ENCODE results near the gene G6PC1.
"Not testable (repeated sequence)": the region's sequence is repeated elsewhere in the genome, so short reads cannot be mapped to it uniquely, and the experiment has no call there.

G6PC1 gene

DNA sequence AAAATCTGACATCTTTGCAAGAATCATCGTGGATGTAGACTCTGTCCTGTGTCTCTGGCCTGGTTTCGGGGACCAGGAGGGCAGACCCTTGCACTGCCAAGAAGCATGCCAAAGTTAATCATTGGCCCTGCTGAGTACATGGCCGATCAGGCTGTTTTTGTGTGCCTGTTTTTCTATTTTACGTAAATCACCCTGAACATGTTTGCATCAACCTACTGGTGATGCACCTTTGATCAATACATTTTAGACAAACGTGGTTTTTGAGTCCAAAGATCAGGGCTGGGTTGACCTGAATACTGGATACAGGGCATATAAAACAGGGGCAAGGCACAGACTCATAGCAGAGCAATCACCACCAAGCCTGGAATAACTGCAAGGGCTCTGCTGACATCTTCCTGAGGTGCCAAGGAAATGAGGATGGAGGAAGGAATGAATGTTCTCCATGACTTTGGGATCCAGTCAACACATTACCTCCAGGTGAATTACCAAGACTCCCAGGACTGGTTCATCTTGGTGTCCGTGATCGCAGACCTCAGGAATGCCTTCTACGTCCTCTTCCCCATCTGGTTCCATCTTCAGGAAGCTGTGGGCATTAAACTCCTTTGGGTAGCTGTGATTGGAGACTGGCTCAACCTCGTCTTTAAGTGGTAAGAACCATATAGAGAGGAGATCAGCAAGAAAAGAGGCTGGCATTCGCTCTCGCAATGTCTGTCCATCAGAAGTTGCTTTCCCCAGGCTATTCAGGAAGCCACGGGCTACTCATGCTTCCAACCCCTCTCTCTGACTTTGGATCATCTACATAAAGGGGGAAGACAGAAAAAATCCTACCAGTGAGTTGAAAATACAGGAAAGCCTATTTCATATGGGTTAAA, at the start of gene G6PC1:
Gene G6PC1, plus strand, starts transcription at position 340 of the 872 bp plus-strand sequence. Its CDS starts 78 bp downstream, at position 418.
- Histone ChIP-seq H4K20me1 (ENCODE audit: control insufficient read depth, insufficient read depth, low read depth, low read length) (no peaks in the 10 kb centered on the region), H3K4me3 (ENCODE audit: low read length) (no peak within 1 kb of the TSS), H3F3A (ENCODE audit: control insufficient read depth, insufficient read depth) (no peaks in the 10 kb centered on the region), H3K79me2 (ENCODE audit: control insufficient read depth, low read length) (no peaks in the 10 kb centered on the region), H3K36me3 (ENCODE audit: control insufficient read depth, low read length) (no peaks in the 10 kb centered on the region), H3K27me3 (ENCODE audit: control insufficient read depth, low read length) (peaks cover 9% of the 10 kb centered on the region; the same call in 1 of the 2 replicates), H3K4me2 (ENCODE audit: low read length) (no peak within 1 kb of the TSS), H3K9me3 (ENCODE audit: control insufficient read depth, insufficient read depth, low read length) (no peaks in the 10 kb centered on the region), H3K9me2 (replicated peaks; ENCODE audit: control insufficient read depth, low read length) (no peaks in the 10 kb centered on the region), H3K4me1 (ENCODE audit: control insufficient read depth, low read length) (no peaks in the 10 kb centered on the region), H3K27ac (ENCODE audit: low read depth, low read length) (no peak within 1 kb of the TSS)
- TF ChIP-seq, protein P1, sequence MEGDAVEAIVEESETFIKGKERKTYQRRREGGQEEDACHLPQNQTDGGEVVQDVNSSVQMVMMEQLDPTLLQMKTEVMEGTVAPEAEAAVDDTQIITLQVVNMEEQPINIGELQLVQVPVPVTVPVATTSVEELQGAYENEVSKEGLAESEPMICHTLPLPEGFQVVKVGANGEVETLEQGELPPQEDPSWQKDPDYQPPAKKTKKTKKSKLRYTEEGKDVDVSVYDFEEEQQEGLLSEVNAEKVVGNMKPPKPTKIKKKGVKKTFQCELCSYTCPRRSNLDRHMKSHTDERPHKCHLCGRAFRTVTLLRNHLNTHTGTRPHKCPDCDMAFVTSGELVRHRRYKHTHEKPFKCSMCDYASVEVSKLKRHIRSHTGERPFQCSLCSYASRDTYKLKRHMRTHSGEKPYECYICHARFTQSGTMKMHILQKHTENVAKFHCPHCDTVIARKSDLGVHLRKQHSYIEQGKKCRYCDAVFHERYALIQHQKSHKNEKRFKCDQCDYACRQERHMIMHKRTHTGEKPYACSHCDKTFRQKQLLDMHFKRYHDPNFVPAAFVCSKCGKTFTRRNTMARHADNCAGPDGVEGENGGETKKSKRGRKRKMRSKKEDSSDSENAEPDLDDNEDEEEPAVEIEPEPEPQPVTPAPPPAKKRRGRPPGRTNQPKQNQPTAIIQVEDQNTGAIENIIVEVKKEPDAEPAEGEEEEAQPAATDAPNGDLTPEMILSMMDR (IDR thresholded peaks at IDR 0.05; ENCODE audit: low read depth, low read length, poor library complexity, severe bottlenecking), result no peak
- TF ChIP-seq EZH2phosphoT487 (IDR thresholded peaks at IDR 0.05; ENCODE audit: borderline replicate concordance, low read length), result no peak

DNA sequence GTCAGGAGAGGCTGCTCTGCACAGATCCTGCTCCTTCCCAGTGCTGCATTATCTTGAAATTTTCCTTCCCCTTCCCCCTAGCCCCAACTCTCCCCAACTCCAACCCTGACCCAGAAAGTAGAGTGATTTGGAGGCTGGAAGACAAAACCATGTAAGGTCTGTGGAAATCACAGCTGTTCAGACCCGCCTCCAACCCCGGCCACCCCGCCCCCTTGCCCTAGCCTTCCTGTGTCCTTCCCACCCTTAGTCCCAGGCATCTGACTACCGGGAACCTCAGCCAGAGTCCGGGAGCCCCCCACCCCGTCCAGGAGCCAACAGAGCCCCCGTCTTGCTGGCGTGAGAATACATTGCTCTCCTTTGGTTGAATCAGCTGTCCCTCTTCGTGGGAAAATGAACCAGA, 49.6 kb upstream of the G6PC1 start, which contains the start of gene AOC3:
Gene AOC3, plus strand, starts transcription at position 246 of the 400 bp plus-strand sequence. Its CDS starts 145 bp downstream, at position 391.
- Histone ChIP-seq H3K79me2 (ENCODE audit: control insufficient read depth, low read length) (no peaks in the 10 kb centered on the region), H3K4me2 (ENCODE audit: low read length) (no peak within 1 kb of the TSS), H3K4me3 (ENCODE audit: low read length) (no peak within 1 kb of the TSS), H3F3A (ENCODE audit: control insufficient read depth, insufficient read depth) (peaks cover 14% of the 10 kb centered on the region), H3K9me3 (ENCODE audit: control insufficient read depth, insufficient read depth, low read length) (no peaks in the 10 kb centered on the region), H3K27me3 (ENCODE audit: control insufficient read depth, low read length) (no peaks in the 10 kb centered on the region), H3K27ac (ENCODE audit: low read depth, low read length) (no peak within 1 kb of the TSS), H4K20me1 (ENCODE audit: control insufficient read depth, insufficient read depth, low read depth, low read length) (no peaks in the 10 kb centered on the region), H3K4me1 (ENCODE audit: control insufficient read depth, low read length) (no peaks in the 10 kb centered on the region), H3K36me3 (ENCODE audit: control insufficient read depth, low read length) (no peaks in the 10 kb centered on the region), H3K9me2 (replicated peaks; ENCODE audit: control insufficient read depth, low read length) (no peaks in the 10 kb centered on the region)
- TF ChIP-seq EZH2phosphoT487 (IDR thresholded peaks at IDR 0.05; ENCODE audit: borderline replicate concordance, low read length), result no peak
- TF ChIP-seq, protein P1 (IDR thresholded peaks at IDR 0.05; ENCODE audit: low read depth, low read length, poor library complexity, severe bottlenecking), result no peak

DNA sequence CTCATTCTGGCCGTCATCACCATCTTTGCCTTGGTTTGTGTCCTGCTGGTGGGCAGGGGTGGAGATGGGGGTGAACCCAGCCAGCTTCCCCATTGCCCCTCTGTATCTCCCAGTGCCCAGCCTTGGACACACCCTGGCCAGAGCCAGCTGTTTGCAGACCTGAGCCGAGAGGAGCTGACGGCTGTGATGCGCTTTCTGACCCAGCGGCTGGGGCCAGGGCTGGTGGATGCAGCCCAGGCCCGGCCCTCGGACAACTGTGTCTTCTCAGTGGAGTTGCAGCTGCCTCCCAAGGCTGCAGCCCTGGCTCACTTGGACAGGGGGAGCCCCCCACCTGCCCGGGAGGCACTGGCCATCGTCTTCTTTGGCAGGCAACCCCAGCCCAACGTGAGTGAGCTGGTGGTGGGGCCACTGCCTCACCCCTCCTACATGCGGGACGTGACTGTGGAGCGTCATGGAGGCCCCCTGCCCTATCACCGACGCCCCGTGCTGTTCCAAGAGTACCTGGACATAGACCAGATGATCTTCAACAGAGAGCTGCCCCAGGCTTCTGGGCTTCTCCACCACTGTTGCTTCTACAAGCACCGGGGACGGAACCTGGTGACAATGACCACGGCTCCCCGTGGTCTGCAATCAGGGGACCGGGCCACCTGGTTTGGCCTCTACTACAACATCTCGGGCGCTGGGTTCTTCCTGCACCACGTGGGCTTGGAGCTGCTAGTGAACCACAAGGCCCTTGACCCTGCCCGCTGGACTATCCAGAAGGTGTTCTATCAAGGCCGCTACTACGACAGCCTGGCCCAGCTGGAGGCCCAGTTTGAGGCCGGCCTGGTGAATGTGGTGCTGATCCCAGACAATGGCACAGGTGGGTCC, 49.0 kb upstream of the G6PC1 start:
- not testable (repeated sequence) for H3K4me3 ChIP-seq (ENCODE audit: low read length)

More for the DNA sequence above, 49.0 kb upstream of the G6PC1 start:
- H3K9me2 ChIP-seq (replicated peaks; ENCODE audit: control insufficient read depth, low read length); H3K4me1 ChIP-seq (ENCODE audit: control insufficient read depth, low read length); H3K27me3 ChIP-seq (ENCODE audit: control insufficient read depth, low read length); H3K9me3 ChIP-seq (ENCODE audit: control insufficient read depth, insufficient read depth, low read length); H3K79me2 ChIP-seq (ENCODE audit: control insufficient read depth, low read length); H3K27ac ChIP-seq (ENCODE audit: low read depth, low read length); H3K4me2 ChIP-seq (ENCODE audit: low read length); H3K36me3 ChIP-seq (ENCODE audit: control insufficient read depth, low read length); H4K20me1 ChIP-seq (ENCODE audit: control insufficient read depth, insufficient read depth, low read depth, low read length): not testable (repeated sequence)
- H3F3A ChIP-seq (ENCODE audit: control insufficient read depth, insufficient read depth), result peaks cover 11% of the 10 kb centered on the region

Measured in DOHH2 (cell line).